ENCODE results near the gene SMU1. TPM values are rescaled to one million over a fixed set of nuclear protein-coding genes. Genes with fewer than 3 reads are reported as not detected.

SMU1 gene
- total and polyA plus RNA-seq, 2 of the 13 experiments (the other 11 are each of a cell fraction or from before 2014, with no cell fraction given) = 12.9 to 36.6 TPM

- TF ChIP-seq ZSCAN31 (CRISPR knock-in tag; IDR thresholded peaks at IDR 0.05; ENCODE audit: low read depth) = no peak
- no peak for TF ChIP-seq ZSCAN9 (CRISPR knock-in tag; IDR thresholded peaks at IDR 0.05; ENCODE audit: borderline replicate concordance)
- no peak for TF ChIP-seq POLR2A (IDR thresholded peaks at IDR 0.05; ENCODE audit: insufficient read depth in 1 of 2, low read depth in 2 of 2, low read length in 2 of 2)
- no peak for TF ChIP-seq SP4 (CRISPR knock-in tag; IDR thresholded peaks at IDR 0.05)
- TF ChIP-seq SYNCRIP (IDR thresholded peaks at IDR 0.05; ENCODE audit: insufficient read depth, low read depth, low read length) = no peak
- TF ChIP-seq EHMT2 (IDR thresholded peaks at IDR 0.05; ENCODE audit: borderline replicate concordance, low read depth, low read length) = no peak
- no peak for TF ChIP-seq KLF6 (CRISPR knock-in tag; IDR thresholded peaks at IDR 0.05)
- no peak for TF ChIP-seq ZNF34 (CRISPR knock-in tag; IDR thresholded peaks at IDR 0.05; ENCODE audit: borderline replicate concordance)
- no peak for TF ChIP-seq ZNF616 (CRISPR knock-in tag; IDR thresholded peaks at IDR 0.05; ENCODE audit: low read depth)
- TF ChIP-seq PHF5A (CRISPR knock-in tag; IDR thresholded peaks at IDR 0.05; ENCODE audit: low read depth, unreplicated experiment) = no peak
- no peak for TF ChIP-seq HNRNPH1 (optimal IDR thresholded peaks at IDR 0.05; ENCODE audit: low read depth, low read length)
- TF ChIP-seq, protein P1, sequence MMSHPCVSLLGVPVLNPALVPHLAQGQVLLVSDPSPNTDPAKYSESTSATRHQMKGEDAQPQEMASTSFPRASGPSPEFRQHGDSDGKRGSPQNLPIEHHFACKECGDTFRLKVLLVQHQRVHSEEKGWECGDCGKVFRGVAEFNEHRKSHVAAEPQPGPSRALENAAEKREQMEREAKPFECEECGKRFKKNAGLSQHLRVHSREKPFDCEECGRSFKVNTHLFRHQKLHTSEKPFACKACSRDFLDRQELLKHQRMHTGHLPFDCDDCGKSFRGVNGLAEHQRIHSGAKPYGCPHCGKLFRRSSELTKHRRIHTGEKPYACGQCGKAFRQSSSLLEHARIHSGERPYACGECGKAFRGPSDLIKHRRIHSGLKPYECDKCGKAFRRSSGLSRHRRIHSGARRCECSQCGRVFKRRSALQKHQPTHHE (CRISPR knock-in tag; IDR thresholded peaks at IDR 0.05; ENCODE audit: borderline replicate concordance) = no peak
- TF ChIP-seq ZNF17 (CRISPR knock-in tag; IDR thresholded peaks at IDR 0.05) = no peak
- TF ChIP-seq ELF4 (CRISPR knock-in tag; IDR thresholded peaks at IDR 0.05; ENCODE audit: borderline replicate concordance) = no peak
- TF ChIP-seq CREB1 (IDR thresholded peaks at IDR 0.05) = no peak
- no peak for TF ChIP-seq CREB1 (CRISPR knock-in tag; IDR thresholded peaks at IDR 0.05)
- peaks cover 20 to 56% of the 10 kb centered on the region in 2 experiments for H3K36me3 ChIP-seq (replicated peaks in 1 of 2; ENCODE audit: control insufficient read depth in 1 of 2, insufficient read depth in 2 of 2, low read length in 2 of 2)
- ATAC-seq (no peak), DNase-seq (ENCODE audit: low spot score) (no peak), FAIRE-seq (no peak)
- no peak overlapping the region for H3K27ac ChIP-seq (ENCODE audit: extremely low read length, insufficient read depth, low read length)
- no peak overlapping the region for H3K4me3 ChIP-seq (replicated peaks in 1 of 3; ENCODE audit: insufficient read depth in 1 of 3, low read depth in 2 of 3, low read length in 3 of 3)
- WGBS (ENCODE audit: low lambda C conversion rate) = 100% methylated on average over 3 of the region's 3 CpGs
- H3K4me2 ChIP-seq (ENCODE audit: low read depth, low read length) = no peak overlapping the region
- CTCF ChIA-PET (ENCODE audit: low intra/inter-chr PET ratio, low total read pairs) = no interaction called here
- 0 out of 2 replicates have a peak, but pooled peaks cover 6% of the 10 kb centered on the region for H4K20me1 ChIP-seq (ENCODE audit: insufficient read depth, low read length)
- no peak overlapping the region for H2AFZ ChIP-seq (ENCODE audit: low read length)
- intact Hi-C loops (cut with micrococcal nuclease; ENCODE audit: unreplicated experiment) = no loop called here
- no TSS peak for BruUV-seq (replicated peaks)
- in situ Hi-C loops (cut with HindIII; ENCODE audit: extremely low pct_ligation_motif_present, low pct_unique_long_range_greater_than_20kb) = no loop called here
- no peaks in the 10 kb centered on the region for H3K27me3 ChIP-seq (ENCODE audit: control insufficient read depth in 1 of 2, insufficient read depth in 2 of 2, low read length in 2 of 2)
- no peak overlapping the region for H3K9ac ChIP-seq (ENCODE audit: insufficient read depth, low read depth, low read length)
- H3K9me3 ChIP-seq (ENCODE audit: low read length) = no peaks in the 10 kb centered on the region
- POLR2A ChIA-PET = no interaction called here
- no peaks in the 10 kb centered on the region for H3K79me2 ChIP-seq (ENCODE audit: insufficient read depth, low read length)
- no peaks in the 10 kb centered on the region for H3K4me1 ChIP-seq (ENCODE audit: insufficient read depth, low read length)
These were observed 49.0 kb upstream of the SMU1 start for GRCh38 chr9:33125461-33125860.
